NCI-H82 treated with DMSO at 0.1 percent for 48 hours (cell line): ENCODE results near the gene NPBWR2.
"Not testable (repeated sequence)": the region's sequence is repeated elsewhere in the genome, so short reads cannot be mapped to it uniquely, and the experiment has no call there.

ENCODE experiments used
- DNase-seq: peaks from one replicate; lab custom pipeline; 2025; ENCODE audit not compliant: unreplicated experiment; lab: John Stamatoyannopoulos, UW

NPBWR2 gene

GRCh38 chr20:64144144-64144912 lies 37.0 kb upstream of the NPBWR2 start:
- DNase-seq: no peak

DNA sequence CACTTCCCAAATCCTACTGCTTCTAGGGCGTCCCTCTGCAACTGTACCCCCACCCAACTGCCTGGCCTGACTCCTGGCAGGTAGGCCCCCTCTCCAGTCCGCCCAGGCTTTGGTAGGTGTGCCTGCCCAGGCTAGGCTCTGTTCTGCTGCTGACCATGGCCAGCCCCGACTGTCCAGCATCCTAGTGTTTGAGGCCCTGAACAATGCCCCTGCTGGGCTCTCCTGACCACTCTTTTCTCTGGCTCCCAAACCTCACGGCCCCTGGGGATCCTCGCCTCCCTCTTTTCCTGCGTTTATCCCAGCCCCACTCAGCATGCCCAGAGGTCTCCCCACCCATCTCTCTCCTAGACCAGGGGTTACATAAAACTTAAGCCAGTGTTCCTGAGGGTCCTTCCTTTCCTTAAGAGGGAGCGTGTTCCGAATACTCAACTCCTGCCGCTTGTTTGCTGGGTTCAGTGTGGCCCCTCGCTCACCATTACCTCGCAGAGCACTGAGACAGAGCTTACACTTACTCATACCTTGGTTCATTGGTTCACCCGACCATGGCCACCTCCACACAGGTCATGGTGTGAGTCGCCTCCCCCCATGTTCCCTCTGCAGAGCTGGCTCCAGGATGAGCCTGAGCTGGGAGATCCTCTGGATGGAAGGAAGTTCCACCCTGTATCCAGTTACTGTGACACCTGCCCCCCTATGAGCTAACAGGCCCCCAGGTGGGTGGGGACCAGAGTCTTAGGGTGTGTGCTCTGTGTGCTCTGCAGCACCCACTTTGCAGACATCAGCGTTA lies 35.8 kb upstream of the NPBWR2 start:
- DNase-seq: no peak

- DNase-seq: peak; percentile 12
Observed at GRCh38 chr20:64142590-64142989, 35.2 kb upstream of the NPBWR2 start.

DNA sequence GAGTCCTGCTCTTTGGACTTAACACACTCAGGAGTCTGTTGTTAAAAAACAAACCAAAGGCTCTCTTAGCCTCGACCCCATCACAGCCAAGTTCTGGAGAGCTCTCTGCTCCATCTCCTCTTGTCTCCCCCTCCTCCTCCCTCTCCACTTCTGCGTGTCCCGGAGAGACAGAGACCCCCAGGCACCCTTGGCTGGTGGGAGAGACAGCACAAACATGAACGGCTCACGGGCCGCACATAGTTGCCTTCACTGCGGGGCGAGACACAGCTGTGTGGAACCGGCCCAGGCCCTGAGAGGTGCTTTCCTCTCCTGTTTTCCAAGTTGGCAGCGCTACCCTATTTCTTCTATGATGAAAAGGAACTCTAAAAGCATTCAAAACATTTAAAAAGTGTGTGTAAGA lies 33.6 kb upstream of the NPBWR2 start:
- DNase-seq: no peak

- no peak for DNase-seq
Observed at GRCh38 chr20:64140061-64140931, 32.9 kb upstream of the NPBWR2 start.

DNA sequence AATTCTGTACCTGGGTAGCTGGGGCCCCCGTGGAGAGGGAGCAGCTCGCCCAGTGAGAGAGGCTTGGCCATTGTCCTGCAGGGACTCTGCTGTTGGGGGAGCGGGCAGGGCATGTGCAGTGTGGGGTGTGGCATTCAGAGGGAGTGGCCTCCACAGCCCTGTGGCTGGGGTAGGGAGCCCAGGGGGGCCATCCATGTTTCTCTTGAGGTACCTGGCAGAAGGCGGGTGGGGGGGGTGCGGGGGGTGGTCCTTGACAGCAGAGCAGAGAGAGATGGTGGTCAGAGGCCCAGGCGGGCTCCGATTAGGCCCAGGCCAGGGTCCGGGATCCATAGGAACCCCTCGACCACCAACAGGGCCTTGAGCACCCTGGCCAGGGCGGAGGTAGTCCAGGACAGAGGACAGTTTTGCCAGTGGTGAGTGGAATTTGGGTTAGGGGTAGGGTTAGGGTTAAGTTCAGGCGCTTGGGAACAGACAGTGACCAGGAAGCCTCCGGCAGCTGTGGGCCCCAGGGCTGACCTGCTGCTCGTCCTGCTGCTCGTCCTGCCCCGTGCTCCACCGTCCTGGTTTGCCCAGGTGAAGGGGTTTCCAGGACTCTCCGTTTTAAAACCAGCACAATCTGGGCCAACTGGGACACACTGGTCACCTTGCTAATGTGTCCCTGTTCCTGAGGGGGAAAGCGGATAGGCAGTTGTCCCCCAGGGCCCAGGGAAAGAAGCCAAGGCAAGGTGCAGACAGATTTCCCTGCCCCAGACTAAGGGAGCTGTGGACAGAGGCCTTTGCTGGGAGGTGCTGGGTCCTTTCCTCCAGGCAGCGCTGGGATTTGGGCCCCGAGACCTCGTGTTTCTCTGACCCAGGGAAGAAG lies 32.1 kb upstream of the NPBWR2 start:
- DNase-seq: no peak

GRCh38 chr20:64138276-64138815 lies 31.0 kb upstream of the NPBWR2 start:
- DNase-seq: no peak

- DNase-seq: no peak
Observed at GRCh38 chr20:64137598-64138031, 30.2 kb upstream of the NPBWR2 start.

- no peak for DNase-seq
Observed at GRCh38 chr20:64136004-64136710, 28.8 kb upstream of the NPBWR2 start.

- DNase-seq: not testable (repeated sequence)
Observed at GRCh38 chr20:64134744-64135143, 27.4 kb upstream of the NPBWR2 start.

GRCh38 chr20:64133951-64134407 lies 26.6 kb upstream of the NPBWR2 start:
- no peak for DNase-seq

- DNase-seq: no peak
Observed at GRCh38 chr20:64131406-64131805, 24.0 kb upstream of the NPBWR2 start.

- DNase-seq: no peak
Observed at GRCh38 chr20:64130876-64131275, 23.5 kb upstream of the NPBWR2 start.

GRCh38 chr20:64130271-64130670 lies 22.9 kb upstream of the NPBWR2 start:
- DNase-seq: no peak

- DNase-seq: no peak
Observed at GRCh38 chr20:64129146-64129782, 21.9 kb upstream of the NPBWR2 start.

GRCh38 chr20:64123517-64123916 lies 16.2 kb upstream of the NPBWR2 start:
- not testable (repeated sequence) for DNase-seq

DNA sequence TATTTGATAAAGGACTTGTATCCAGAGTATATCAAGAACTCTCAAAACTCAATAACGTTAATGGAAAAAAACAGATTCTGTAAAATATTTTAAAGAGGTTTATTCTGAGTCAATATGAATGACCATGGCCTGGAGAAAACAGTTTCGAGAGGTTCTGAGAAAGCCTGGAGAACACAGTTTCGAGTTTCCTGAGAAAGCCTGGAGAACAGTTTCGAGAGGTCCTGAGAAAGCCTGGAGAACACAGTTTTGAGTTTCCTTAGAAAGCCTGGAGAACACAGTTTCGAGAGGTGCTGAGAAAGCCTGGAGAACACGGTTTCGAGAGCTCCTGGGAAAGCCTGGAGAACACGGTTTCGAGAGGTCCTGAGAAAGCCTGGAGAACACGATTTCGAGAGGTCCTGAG lies 15.6 kb upstream of the NPBWR2 start:
- not testable (repeated sequence) for DNase-seq

- no peak for DNase-seq
Observed at GRCh38 chr20:64121586-64121985, 14.2 kb upstream of the NPBWR2 start.
